ENCODE data around the gene RNF17. TPM values are rescaled to one million over a fixed set of nuclear protein-coding genes. Genes with fewer than 3 reads are reported as not detected.

The RNF17 gene
- polyA plus RNA-seq, 6 donors from 2014 or later, result 0.21 to 0.34 TPM; not detected in 4

DNA sequence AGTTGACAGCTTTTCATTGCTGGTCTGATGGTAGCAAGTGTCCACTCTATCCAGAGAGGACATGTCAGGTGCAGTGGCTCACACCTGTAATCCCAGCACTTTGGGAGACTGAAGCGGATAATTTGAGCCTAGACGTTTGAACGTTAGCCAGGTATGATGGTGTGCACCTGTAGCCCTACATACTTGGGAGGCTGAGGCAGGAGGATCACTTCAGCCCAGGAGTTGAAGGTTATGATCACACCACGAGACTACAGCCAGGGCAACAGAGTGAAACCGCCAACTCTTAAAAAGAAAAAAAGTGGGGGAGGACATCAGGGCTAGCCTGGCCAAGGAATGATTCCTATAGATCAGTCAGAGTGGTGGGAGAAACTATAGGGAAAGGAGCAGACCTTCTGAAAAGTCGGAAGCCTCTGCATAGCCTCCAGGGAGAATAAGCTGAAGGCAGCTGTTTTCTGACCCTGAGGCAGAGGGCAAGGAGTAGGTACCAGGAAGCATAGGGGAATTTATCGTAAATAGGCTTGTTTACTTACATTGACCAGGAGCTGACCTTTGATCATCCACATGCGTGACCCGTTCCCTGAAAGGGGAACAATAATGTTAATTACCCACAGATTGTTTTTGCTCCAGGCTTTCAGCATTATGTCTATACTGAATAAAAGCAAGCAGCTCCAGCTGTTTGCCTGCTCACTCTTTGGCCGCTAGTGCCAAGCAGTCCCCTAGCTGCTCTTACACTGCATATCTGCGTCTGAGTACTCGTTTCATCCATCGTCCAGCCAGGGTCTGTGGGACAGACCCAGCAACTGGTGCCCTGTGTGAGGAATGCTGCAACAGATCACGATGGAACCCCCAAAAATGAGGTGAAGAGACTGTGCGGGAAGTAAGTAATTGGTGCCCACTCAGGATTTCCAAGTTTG is 161.6 kb downstream of the RNF17 start:
- no peak overlapping the region for H3K27ac Mint-ChIP-seq
- peaks cover 4 to 12% (median 9%) of the 10 kb centered on the region in 3 donors for H3K4me1 Mint-ChIP-seq
- H3K4me3 Mint-ChIP-seq, result peak overlapping the region in 1 of 8 donors; percentile 0
- peaks cover 4 to 23% (median 7%) of the 10 kb centered on the region in 3 donors for H3K27me3 Mint-ChIP-seq
- H3K36me3 Mint-ChIP-seq, result no peaks in the 10 kb centered on the region
- ATAC-seq (ENCODE audit: low read depth in 2 of 2) (no peak), DNase-seq (no peak)
- peaks cover 0 to 2% (median 0%) of the 10 kb centered on the region in 7 donors for H3K9me3 Mint-ChIP-seq

DNA sequence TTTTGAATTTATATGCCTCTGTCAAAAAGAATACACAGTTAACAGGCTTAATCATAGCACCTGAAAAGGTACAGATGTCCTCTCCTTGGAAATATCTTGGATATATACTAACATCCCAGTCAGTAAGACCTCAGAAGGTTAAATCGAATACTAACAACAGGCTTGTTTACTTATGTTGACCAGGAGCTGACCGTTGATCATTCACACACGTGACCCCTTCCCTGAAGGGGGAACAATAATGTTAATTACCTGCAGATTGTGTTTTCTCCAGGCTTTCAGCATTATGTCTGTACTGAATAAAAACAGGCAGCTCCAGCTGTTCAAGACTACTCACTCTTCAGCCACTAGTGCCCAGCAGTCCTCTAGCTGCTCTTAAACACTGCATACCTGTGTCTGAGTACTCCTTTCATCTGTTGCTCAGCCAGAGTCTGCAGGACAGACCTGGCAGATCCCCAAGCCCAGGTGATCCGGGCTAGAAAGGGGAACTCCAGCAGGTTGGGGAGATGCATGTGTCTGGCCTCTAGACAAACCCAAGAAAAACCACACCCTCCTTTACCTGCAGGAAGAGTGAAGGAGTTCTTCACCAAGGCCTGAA is 163.9 kb downstream of the RNF17 start:
- ATAC-seq (ENCODE audit: low read depth in 2 of 2) (no peak), DNase-seq (no peak)
- H3K27me3 Mint-ChIP-seq, result peaks cover 23 to 43% (median 25%) of the 10 kb centered on the region in 3 donors
- H3K36me3 Mint-ChIP-seq, result peaks cover 4 to 9% of the 10 kb centered on the region in 2 donors
- no peak overlapping the region for H3K4me3 Mint-ChIP-seq
- H3K9me3 Mint-ChIP-seq, result peaks cover 0 to under 1% (median 0%) of the 10 kb centered on the region in 7 donors
- H3K27ac Mint-ChIP-seq, result no peak overlapping the region
- H3K4me1 Mint-ChIP-seq, result peaks cover 0 to 11% (median 6%) of the 10 kb centered on the region in 3 donors

DNA sequence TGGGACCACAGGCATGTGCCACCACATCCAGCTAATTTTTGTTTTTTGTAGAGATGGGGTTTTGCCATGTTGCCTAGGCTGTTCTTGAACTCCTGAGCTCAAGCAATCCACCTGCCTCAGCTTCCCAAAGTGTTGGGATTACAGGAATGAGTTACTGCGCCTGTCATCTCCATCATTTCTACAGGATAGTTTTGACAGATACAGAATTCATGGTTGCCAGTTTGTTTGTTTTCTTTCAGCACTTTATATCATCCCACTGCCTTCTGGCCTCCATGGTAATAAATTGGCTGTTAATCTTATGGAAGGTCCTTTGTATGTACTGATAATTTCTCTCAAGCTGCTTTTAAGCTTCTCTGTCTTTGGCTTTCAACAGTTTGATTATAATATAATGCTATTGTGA is 165.2 kb downstream of the RNF17 start:
- Mint-ChIP-seq H3K27ac (no peak overlapping the region), H3K9me3 (peaks cover 0 to 3% (median 0%) of the 10 kb centered on the region in 7 donors), H3K4me1 (peaks cover 0 to 6% (median 0%) of the 10 kb centered on the region in 3 donors), H3K36me3 (peaks cover 4 to 19% of the 10 kb centered on the region in 2 donors), H3K4me3 (no peak overlapping the region), H3K27me3 (peaks cover 32 to 56% (median 38%) of the 10 kb centered on the region in 3 donors)
- DNase-seq, result no peak
- no peak for ATAC-seq (ENCODE audit: low read depth in 2 of 2)

Other genes with a start within 250 kb of the RNF17 start
- gene ATP12A, start 83.8 kb upstream of the RNF17 start, polyA plus RNA-seq (ENCODE audit: low read depth in 6 of 6), result not detected